IMR-90 (cell line): Measurements from ENCODE around the gene BCDIN3D. TPM values are rescaled to one million over a fixed set of nuclear protein-coding genes. Genes with fewer than 3 reads are reported as not detected.

Experiments
- ATAC-seq: fragments of 200-7000 bp; cut with Tn5 transposase; 2 replicates; pipeline ENCODE4 v1.9.1; 2020; ENCODE audit warnings: low read depth, mild to moderate bottlenecking, moderate library complexity
- BruUV-seq: library from RNA; stranded (reverse); fragments of 400-500 nt; replicated peaks from 2 replicates; lab custom pipeline; 2021; lab: Mats Ljungman, UMichigan
- CTCF ChIA-PET: fragments of 300-600 bp; formaldehyde crosslinking; extraction: SDS; loops from one replicate; lab custom pipeline; 2021; ENCODE audit warnings: antibody characterized with exemption; lab: Yijun Ruan, JAX
- POLR2A ChIA-PET: fragments of 300-600 bp; sonication (Branson Sonifier 250); formaldehyde crosslinking; loops from one replicate; lab custom pipeline; 2022; ENCODE audit warnings: antibody characterized with exemption; ENCODE audit not compliant: unreplicated experiment; lab: Charles Lee
- DNase-seq: peaks from one replicate; pipeline ENCODE4 v3.0.0; 2013
- H2AFZ ChIP-seq: replicated peaks from 2 replicates; pipeline ENCODE3; 2013; ENCODE audit warnings: low read length, mild to moderate bottlenecking; ENCODE audit not compliant: poor library complexity
- H2AK5ac ChIP-seq: 2 replicates; pipeline ENCODE4 v1.6.1; 2013; ENCODE audit warnings: low read depth, low read length, inconsistent platforms
- H2AK9ac ChIP-seq: replicated peaks from 2 replicates; pipeline ENCODE3; 2013; ENCODE audit warnings: mild to moderate bottlenecking, low read depth, low read length, moderate library complexity; ENCODE audit not compliant: poor library complexity
- H2BK120ac ChIP-seq: 2 replicates; pipeline ENCODE4 v1.6.1; 2013; ENCODE audit warnings: low read depth, low read length, inconsistent platforms
- H2BK15ac ChIP-seq: 3 replicates; pipeline ENCODE4 v1.6.1; 2013; ENCODE audit warnings: low read depth, low read length, inconsistent platforms
- H2BK20ac ChIP-seq: 2 replicates; pipeline ENCODE4 v1.6.1; 2013; ENCODE audit warnings: low read depth, mild to moderate bottlenecking, inconsistent platforms, low read length, moderate library complexity
- H2BK5ac ChIP-seq: 2 replicates; pipeline ENCODE4 v1.6.1; 2013; ENCODE audit warnings: mild to moderate bottlenecking, low read depth, low read length, inconsistent platforms; ENCODE audit not compliant: poor library complexity, severe bottlenecking
- H3K14ac ChIP-seq: replicated peaks from 2 replicates; pipeline ENCODE4 v1.6.1; 2013; ENCODE audit warnings: low read depth, low read length, inconsistent platforms
- H3K18ac ChIP-seq: 2 replicates; pipeline ENCODE4 v1.6.1; 2013; ENCODE audit warnings: low read depth, low read length, control low read depth
- H3K23ac ChIP-seq: 2 replicates; pipeline ENCODE4 v1.6.1; 2013; ENCODE audit warnings: low read depth, low read length, inconsistent platforms
- H3K27ac ChIP-seq: 2 replicates; pipeline ENCODE4 v1.5.1; 2013; ENCODE audit warnings: mild to moderate bottlenecking, control low read depth, low read length; ENCODE audit not compliant: insufficient read depth
- H3K27me3 ChIP-seq: 2 replicates; pipeline ENCODE4 v1.6.1; 2013; ENCODE audit warnings: low read length; ENCODE audit not compliant: control insufficient read depth, insufficient read depth
- H3K36me3 ChIP-seq: 2 replicates; pipeline ENCODE4 v1.6.1; 2013; ENCODE audit warnings: low read length, mixed read lengths; ENCODE audit not compliant: control insufficient read depth, insufficient read depth
- H3K4ac ChIP-seq: 2 replicates; pipeline ENCODE4 v1.6.1; 2013; ENCODE audit warnings: low read depth, low read length, inconsistent platforms
- H3K4me1 ChIP-seq: 2 replicates; pipeline ENCODE4 v1.6.1; 2013; ENCODE audit warnings: low read length, mixed read lengths; ENCODE audit not compliant: control insufficient read depth, insufficient read depth
- H3K4me2 ChIP-seq: 2 replicates; pipeline ENCODE4 v1.6.1; 2013; ENCODE audit warnings: low read depth, mild to moderate bottlenecking, control low read depth, low read length, moderate library complexity
- H3K4me3 ChIP-seq: 2 replicates; pipeline ENCODE4 v1.5.1; 2013; ENCODE audit warnings: low read depth, mild to moderate bottlenecking, control low read depth, low read length, moderate library complexity; ENCODE audit not compliant: insufficient read depth
- H3K56ac ChIP-seq: 2 replicates; pipeline ENCODE4 v1.6.1; 2013; ENCODE audit warnings: low read length, inconsistent platforms; ENCODE audit not compliant: insufficient read depth; ENCODE audit errors: extremely low read depth
- H3K79me1 ChIP-seq, 2 experiments: 2 replicates each; pipeline ENCODE4 v1.6.1; 2013; ENCODE audit warnings: low read length in 2 of 2, inconsistent platforms in 1 of 2, low read depth in 1 of 2
- H3K9ac ChIP-seq: 2 replicates; pipeline ENCODE4 v1.6.1; 2013; ENCODE audit warnings: low read depth, low read length, control low read depth
- H3K9me1 ChIP-seq: 2 replicates; pipeline ENCODE4 v1.6.1; 2013; ENCODE audit warnings: low read length, inconsistent platforms; ENCODE audit not compliant: insufficient read depth
- H3K9me3 ChIP-seq: 2 replicates; pipeline ENCODE4 v1.6.1; 2013; ENCODE audit warnings: low read length; ENCODE audit not compliant: control insufficient read depth, insufficient read depth
- H4K20me1 ChIP-seq: 2 replicates; pipeline ENCODE4 v1.6.1; 2013; ENCODE audit warnings: low read length, inconsistent platforms; ENCODE audit not compliant: insufficient read depth
- H4K5ac ChIP-seq: 2 replicates; pipeline ENCODE4 v1.6.1; 2013; ENCODE audit warnings: mild to moderate bottlenecking, low read depth, low read length, control low read depth
- H4K8ac ChIP-seq, 2 experiments: 2 replicates each; pipeline ENCODE4 v1.6.1; 2013; ENCODE audit warnings: low read depth in 2 of 2, low read length in 2 of 2, control low read depth in 1 of 2, inconsistent platforms in 1 of 2
- H4K91ac ChIP-seq: 2 replicates; pipeline ENCODE4 v1.6.1; 2013; ENCODE audit warnings: low read depth, low read length, inconsistent platforms; ENCODE audit not compliant: insufficient read depth
- MXI1 ChIP-seq: IDR thresholded peaks from 2 replicates; pipeline ENCODE4 v1.6.1; 2012; ENCODE audit warnings: low read depth, mild to moderate bottlenecking, low read length, moderate library complexity, borderline replicate concordance
- POLR2A ChIP-seq: IDR thresholded peaks from 2 replicates; pipeline ENCODE4 v1.6.1; 2012; ENCODE audit warnings: mild to moderate bottlenecking, low read depth, low read length
- USF2 ChIP-seq: fragments of 150-350 bp; IDR thresholded peaks from 2 replicates; pipeline ENCODE4 v1.6.1; 2017; ENCODE audit warnings: mild to moderate bottlenecking, antibody characterized with exemption, low read length, low read depth
- WGBS, 2 experiments: methylation state at CpG; one replicate each; pipeline versions ENCODE4 v1.1.5 to v1.1.7; 2013; ENCODE audit warnings: missing lambda C conversion rate in 2 of 2; ENCODE audit not compliant: insufficient read length in 1 of 2; ENCODE audit errors: extremely low coverage in 2 of 2; 5-methylcytosine and 5-hydroxymethylcytosine counted together
- dilution Hi-C: fragments of 300-500 bp; cut with HindIII; formaldehyde crosslinking; loops from one replicate; pipeline ENCODE4 v1.14.3; 2018; ENCODE audit warnings: low sequenced_read_pairs; ENCODE audit not compliant: unreplicated experiment
- in situ Hi-C: fragments of 300-500 bp; cut with MboI; formaldehyde crosslinking; loops from 3 replicates; pipeline ENCODE4 v1.14.3; 2019; ENCODE audit warnings: low sequenced_read_pairs, inconsistent platforms, mixed read lengths
- intact Hi-C: fragments of 100-400 bp; cut with micrococcal nuclease; formaldehyde crosslinking; loops from 2 replicates; pipeline ENCODE4 v1.10.0; 2022
- polyA plus RNA-seq, 3 experiments: library from polyadenylated mRNA; depleted of rRNA; stranded (reverse); fragments of >200 nt; gene quantifications; 2 replicates each; pipeline ENCODE4 v1.2.3, GENCODE V29; 2012; ENCODE audit warnings: low replicate concordance in 1 of 3
- total RNA-seq: library from RNA; depleted of rRNA; stranded (reverse); fragments of >200 nt; gene quantifications from 2 replicates; pipeline ENCODE4 v1.2.3, GENCODE V29; 2012

BCDIN3D gene
- total and polyA plus RNA-seq, 2 of the 4 experiments (the other 2 are of a cell fraction): 2.3 TPM

GRCh38 chr12:49885118-49885517 is 42.2 kb upstream of the BCDIN3D start:
- Histone ChIP-seq H3K18ac (no peak overlapping the region), H2BK5ac (no peak overlapping the region), H3K9ac (no peak overlapping the region), H3K9me3 (no peaks in the 10 kb centered on the region), H3K27ac (no peak overlapping the region), H3K4ac (no peak overlapping the region), H4K20me1 (no peaks in the 10 kb centered on the region), H2AFZ (no peak overlapping the region), H2BK120ac (no peak overlapping the region), H3K56ac (no peak overlapping the region), H4K5ac (no peak overlapping the region), H3K79me1 (no peaks in the 10 kb centered on the region), H2BK15ac (no peak overlapping the region), H4K91ac (no peak overlapping the region), H3K23ac (no peak overlapping the region), H4K8ac (no peak overlapping the region), H3K14ac (no peak overlapping the region), H3K4me1 (no peaks in the 10 kb centered on the region), H3K27me3 (peaks cover 49% of the 10 kb centered on the region), H3K36me3 (no peaks in the 10 kb centered on the region), H3K9me1 (no peaks in the 10 kb centered on the region), H3K4me3 (no peak overlapping the region), H2AK9ac (no peak overlapping the region), H3K4me2 (no peak overlapping the region), H2AK5ac (no peak overlapping the region), H2BK20ac (no peak overlapping the region)
- no TSS peak for BruUV-seq
- no peak for TF ChIP-seq MXI1
- no peak for TF ChIP-seq POLR2A
- TF ChIP-seq USF2: no peak
- ATAC-seq (no peak), DNase-seq (no peak)
- CTCF ChIA-PET: no interaction called here
- dilution Hi-C loops: no loop called here
- in situ Hi-C loops: no loop called here
- POLR2A ChIA-PET: no interaction called here
- intact Hi-C loops: no loop called here
- no CpG with 5 or more reads among the region's 6 CpGs for WGBS, 2 experiments
